OCI-LY3 (cell line): ENCODE results near the gene LRRC53.

Experiments
- EZH2phosphoT487 ChIP-seq: fragments of 200-600 bp; shearing (Covaris generic); IDR thresholded peaks from 2 replicates; pipeline ENCODE4 v1.6.1; 2018; ENCODE audit warnings: antibody characterized with exemption, mixed run types, low read depth
- TF ChIP-seq, protein P1 (sequence below): fragments of 200-600, 300-600 bp; sonication (generic); IDR thresholded peaks from 2 replicates; pipeline ENCODE4 v1.5.1; 2014; ENCODE audit warnings: antibody characterized with exemption, low read length, low read depth

- TF ChIP-seq, protein P1, sequence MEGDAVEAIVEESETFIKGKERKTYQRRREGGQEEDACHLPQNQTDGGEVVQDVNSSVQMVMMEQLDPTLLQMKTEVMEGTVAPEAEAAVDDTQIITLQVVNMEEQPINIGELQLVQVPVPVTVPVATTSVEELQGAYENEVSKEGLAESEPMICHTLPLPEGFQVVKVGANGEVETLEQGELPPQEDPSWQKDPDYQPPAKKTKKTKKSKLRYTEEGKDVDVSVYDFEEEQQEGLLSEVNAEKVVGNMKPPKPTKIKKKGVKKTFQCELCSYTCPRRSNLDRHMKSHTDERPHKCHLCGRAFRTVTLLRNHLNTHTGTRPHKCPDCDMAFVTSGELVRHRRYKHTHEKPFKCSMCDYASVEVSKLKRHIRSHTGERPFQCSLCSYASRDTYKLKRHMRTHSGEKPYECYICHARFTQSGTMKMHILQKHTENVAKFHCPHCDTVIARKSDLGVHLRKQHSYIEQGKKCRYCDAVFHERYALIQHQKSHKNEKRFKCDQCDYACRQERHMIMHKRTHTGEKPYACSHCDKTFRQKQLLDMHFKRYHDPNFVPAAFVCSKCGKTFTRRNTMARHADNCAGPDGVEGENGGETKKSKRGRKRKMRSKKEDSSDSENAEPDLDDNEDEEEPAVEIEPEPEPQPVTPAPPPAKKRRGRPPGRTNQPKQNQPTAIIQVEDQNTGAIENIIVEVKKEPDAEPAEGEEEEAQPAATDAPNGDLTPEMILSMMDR, result no peak
- no peak for TF ChIP-seq EZH2phosphoT487
Observed at GRCh38 chr1:74423471-74423870, 88.9 kb downstream of the LRRC53 start.
